Ovary (tissue), 9 donors: ENCODE results near the gene AQP3. TPM values are rescaled to one million over a fixed set of nuclear protein-coding genes. Genes with fewer than 3 reads are reported as not detected.

Experiments used
- DNase-seq, 5 donors: peaks; one replicate each; pipeline ENCODE4 v3.0.0-alpha.2; 2019 to 2020
- H3K27ac ChIP-seq, 2 donors: fragments of 200-600 bp; one replicate each; pipeline versions ENCODE4 v1.5.1 to v1.8.0; 2019 to 2022
- H3K27me3 ChIP-seq: fragments of 200-600 bp; one replicate; pipeline ENCODE4 v1.8.0; 2022
- H3K36me3 ChIP-seq: fragments of 200-600 bp; sonication (generic); one replicate; pipeline ENCODE4 v1.5.1; 2019
- H3K4me1 ChIP-seq: one replicate; pipeline ENCODE4 v1.8.1; 2013; ENCODE audit warnings: mild to moderate bottlenecking, moderate library complexity; ENCODE audit not compliant: insufficient read depth
- H3K4me3 ChIP-seq: fragments of 200-600 bp; sonication (generic); one replicate; pipeline ENCODE4 v1.5.1; 2017
- H3K9me3 ChIP-seq, 2 donors: fragments of 200-600 bp in 1 of 2; sonication (generic) in 1 of 2; one replicate each; pipeline versions ENCODE4 v1.5.1 to v1.8.1; 2013 to 2019; ENCODE audit warnings: mild to moderate bottlenecking in 1 of 2, moderate library complexity in 1 of 2
- EP300 ChIP-seq: sonication (generic); formaldehyde crosslinking; IDR thresholded peaks from one replicate; pipeline ENCODE4 v1.6.1; 2017; ENCODE audit warnings: antibody characterized with exemption
- POLR2A ChIP-seq: fragments of 450-650 bp; IDR thresholded peaks from one replicate; pipeline ENCODE4 v1.6.1; 2017; ENCODE audit warnings: antibody characterized with exemption, mild to moderate bottlenecking, moderate library complexity
- WGBS, 3 donors: extraction: QIAGEN DNeasy Blood & Tissue Kit in 1 of 3; methylation state at CpG; one replicate each; pipeline versions ENCODE4 v1.1.5 to v1.1.7; 2013 to 2017; 5-methylcytosine and 5-hydroxymethylcytosine counted together
- intact Hi-C, 4 donors: fragments of 100-400 bp; cut with DNase I; formaldehyde crosslinking; loops; one replicate each; pipeline versions ENCODE4 v1.11.0 to v1.15.1; 2022 to 2023
- polyA plus RNA-seq, 2 donors: library from polyadenylated mRNA; stranded (reverse); fragments of 200-250 nt in 1 of 2; fragments of 350-450 nt in 1 of 2; fragmentation: Illumina TruSeq in 1 of 2; extraction: RNeasy Lipid Tissue Mini Kit (QIAGEN cat#74804) in 1 of 2; gene quantifications; one replicate each; pipeline ENCODE4 v1.2.3, GENCODE V29; 2013 to 2014
- total RNA-seq, 7 donors: library from RNA; depleted of rRNA in 2 of 7; stranded (reverse); fragments of >200 nt in 2 of 7; fragmentation: NEBNext Ultra II Directional in 3 of 7; extraction: Animal tissue kit (Norgen Biotek cat#: 25700) in 3 of 7; gene quantifications; one replicate each; pipeline versions ENCODE4 v1.1.0 to v1.2.4, GENCODE V29; 2016 to 2023
- TF ChIP-seq, protein P1 (sequence below), 3 donors: fragments of 450-650 bp in 2 of 3; fragments of 200-600 bp in 1 of 3; IDR thresholded peaks; one replicate each; pipeline versions ENCODE4 v1.5.1 to v1.8.0; 2016 to 2022; ENCODE audit warnings: antibody characterized with exemption in 3 of 3, mild to moderate bottlenecking in 1 of 3
- donor health status: DM: no; HTN: no; CAD: no; lungs with moderate emphysema.
- donor health status: DM: no; HTN: no; CAD: no.
- donor health status: Bipolar disorder and iron deficiency.
- donor health status: DM: yes; HTN: yes; CAD: no.
- donor health status: DM: no; HTN: no; CAD: no.
- donor health status: DM: yes; HTN: yes; CAD: no.

Gene AQP3
- total and polyA plus RNA-seq, 9 donors: 5.6 to 47.2 (median 8.7) TPM

DNA sequence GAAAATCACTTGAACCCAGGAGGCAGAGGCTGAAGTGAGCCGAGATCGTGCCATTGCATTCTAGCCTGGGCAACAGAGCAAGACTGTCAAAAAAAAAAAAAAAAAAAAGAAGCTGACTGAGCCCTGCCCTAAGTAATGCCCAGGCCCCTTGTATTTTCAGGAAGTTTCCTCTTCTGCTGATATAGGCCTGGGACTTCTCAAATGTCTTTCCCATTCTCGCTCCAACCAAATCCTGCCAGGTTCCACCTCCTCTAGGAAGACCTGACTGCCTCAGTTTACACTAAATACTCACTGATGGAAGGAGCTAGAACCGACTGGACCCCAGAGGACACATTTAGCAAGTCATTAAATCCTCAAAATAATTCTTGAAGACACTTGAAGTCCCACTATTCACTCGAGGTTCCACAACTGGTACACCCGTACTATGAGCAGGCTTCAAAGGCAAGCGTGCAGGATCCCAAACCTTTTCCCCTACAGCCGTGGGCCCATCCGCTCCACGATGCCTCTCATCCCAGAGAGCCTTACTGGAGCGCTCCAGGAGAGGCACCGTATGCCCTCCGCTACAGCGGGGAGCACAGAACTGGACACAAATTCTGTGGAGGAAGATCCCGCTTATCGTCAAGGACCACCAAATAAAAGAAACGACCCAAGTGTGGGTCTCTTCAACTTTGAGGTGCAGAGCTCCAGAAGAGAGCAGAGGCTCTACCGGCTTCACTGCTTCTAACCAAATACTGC lies 25.7 kb upstream of the AQP3 start:
- H3K27me3 ChIP-seq: no peaks in the 10 kb centered on the region
- no peaks in the 10 kb centered on the region for H3K9me3 ChIP-seq
- 8 to 13% (median 10%) methylated on average over 18 of the region's 18 CpGs for WGBS, 3 donors
- H3K4me3 ChIP-seq: peak overlapping the region; percentile 88
- TF ChIP-seq, protein P1, sequence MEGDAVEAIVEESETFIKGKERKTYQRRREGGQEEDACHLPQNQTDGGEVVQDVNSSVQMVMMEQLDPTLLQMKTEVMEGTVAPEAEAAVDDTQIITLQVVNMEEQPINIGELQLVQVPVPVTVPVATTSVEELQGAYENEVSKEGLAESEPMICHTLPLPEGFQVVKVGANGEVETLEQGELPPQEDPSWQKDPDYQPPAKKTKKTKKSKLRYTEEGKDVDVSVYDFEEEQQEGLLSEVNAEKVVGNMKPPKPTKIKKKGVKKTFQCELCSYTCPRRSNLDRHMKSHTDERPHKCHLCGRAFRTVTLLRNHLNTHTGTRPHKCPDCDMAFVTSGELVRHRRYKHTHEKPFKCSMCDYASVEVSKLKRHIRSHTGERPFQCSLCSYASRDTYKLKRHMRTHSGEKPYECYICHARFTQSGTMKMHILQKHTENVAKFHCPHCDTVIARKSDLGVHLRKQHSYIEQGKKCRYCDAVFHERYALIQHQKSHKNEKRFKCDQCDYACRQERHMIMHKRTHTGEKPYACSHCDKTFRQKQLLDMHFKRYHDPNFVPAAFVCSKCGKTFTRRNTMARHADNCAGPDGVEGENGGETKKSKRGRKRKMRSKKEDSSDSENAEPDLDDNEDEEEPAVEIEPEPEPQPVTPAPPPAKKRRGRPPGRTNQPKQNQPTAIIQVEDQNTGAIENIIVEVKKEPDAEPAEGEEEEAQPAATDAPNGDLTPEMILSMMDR (IDR thresholded peaks at IDR 0.05): no peak
- no peak for TF ChIP-seq POLR2A
- TF ChIP-seq EP300: no peak
- peaks cover 7% of the 10 kb centered on the region for H3K4me1 ChIP-seq
- intact Hi-C loops: no loop called here
- no peak overlapping the region for H3K27ac ChIP-seq
- peak in 2 of 5 donors; percentile 26 to 38 for DNase-seq
- no peaks in the 10 kb centered on the region for H3K36me3 ChIP-seq

DNA sequence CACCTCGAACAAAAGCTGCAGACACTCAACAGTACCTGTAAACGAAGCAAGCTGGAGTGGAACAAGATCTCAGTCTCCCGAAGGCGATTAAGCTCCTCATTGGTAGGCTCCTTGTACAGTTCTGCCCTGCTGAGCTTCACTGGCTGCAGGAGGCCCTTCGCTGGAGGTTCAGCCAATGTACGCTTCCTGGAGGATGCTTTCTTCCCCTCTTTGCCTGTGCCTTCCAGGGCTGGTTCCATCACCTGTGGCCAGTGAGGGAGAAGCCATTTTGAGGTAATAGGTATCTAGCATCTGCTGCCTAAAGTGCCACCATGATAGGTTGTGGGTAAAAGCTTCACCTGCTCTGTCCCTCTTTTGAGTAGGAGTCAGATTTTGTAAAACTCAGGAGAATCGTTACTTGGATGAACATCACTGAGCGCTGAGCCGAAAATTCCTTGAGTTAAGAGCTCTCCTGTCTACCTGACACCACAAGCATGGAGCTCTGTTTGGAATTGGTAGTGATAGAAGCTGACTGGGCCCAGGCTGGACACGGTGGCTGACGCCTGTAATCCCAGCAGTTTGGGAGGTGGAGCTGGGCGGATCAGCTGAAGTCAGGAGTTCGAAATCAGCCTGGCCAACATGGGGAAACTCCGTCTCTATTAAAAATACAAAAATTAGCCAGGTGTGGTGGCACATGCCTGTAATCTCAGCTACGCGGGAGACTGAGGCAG lies 24.9 kb upstream of the AQP3 start:
- Histone ChIP-seq H3K9me3 (no peaks in the 10 kb centered on the region), H3K36me3 (no peaks in the 10 kb centered on the region), H3K4me1 (peaks cover 7% of the 10 kb centered on the region), H3K27me3 (no peaks in the 10 kb centered on the region), H3K27ac (no peak overlapping the region), H3K4me3 (peak overlapping the region; percentile 88)
- TF ChIP-seq POLR2A (no peak), EP300 (no peak)
- TF ChIP-seq, protein P1 (IDR thresholded peaks at IDR 0.05): no peak
- WGBS, 3 donors: 82 to 86% (median 82%) methylated on average over 16 of the region's 16 CpGs
- DNase-seq: peak in 2 of 5 donors; percentile 12 to 22
- intact Hi-C loops: no loop called here

DNA sequence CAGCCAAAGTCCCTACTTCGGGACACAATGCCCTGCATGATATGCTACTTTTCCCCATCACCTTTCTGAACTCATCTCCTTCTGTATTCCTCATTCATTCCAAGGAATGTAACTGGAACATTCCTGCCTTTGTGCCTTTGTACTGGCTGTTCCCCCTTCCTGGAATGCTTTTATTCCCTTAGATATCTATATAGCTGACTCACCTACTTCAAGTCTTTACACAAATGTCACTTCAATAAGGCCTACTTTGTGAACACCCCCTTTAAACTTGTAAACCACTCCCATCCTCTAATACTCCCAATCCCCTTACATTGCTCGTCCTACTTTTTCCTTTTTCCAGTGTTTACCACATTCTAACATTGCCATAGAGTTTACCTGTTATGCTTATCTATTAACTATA lies 24.0 kb upstream of the AQP3 start:
- WGBS, 3 donors: 58 to 86% (median 81%) methylated on average over 2 of the region's 2 CpGs
- Histone ChIP-seq H3K27me3 (no peaks in the 10 kb centered on the region), H3K36me3 (no peaks in the 10 kb centered on the region), H3K27ac (no peak overlapping the region), H3K4me3 (no peak overlapping the region), H3K4me1 (peaks cover 7% of the 10 kb centered on the region), H3K9me3 (no peaks in the 10 kb centered on the region)
- intact Hi-C loops: no loop called here
- TF ChIP-seq POLR2A (no peak), EP300 (no peak)
- TF ChIP-seq, protein P1 (IDR thresholded peaks at IDR 0.05): no peak
- DNase-seq: no peak

DNA sequence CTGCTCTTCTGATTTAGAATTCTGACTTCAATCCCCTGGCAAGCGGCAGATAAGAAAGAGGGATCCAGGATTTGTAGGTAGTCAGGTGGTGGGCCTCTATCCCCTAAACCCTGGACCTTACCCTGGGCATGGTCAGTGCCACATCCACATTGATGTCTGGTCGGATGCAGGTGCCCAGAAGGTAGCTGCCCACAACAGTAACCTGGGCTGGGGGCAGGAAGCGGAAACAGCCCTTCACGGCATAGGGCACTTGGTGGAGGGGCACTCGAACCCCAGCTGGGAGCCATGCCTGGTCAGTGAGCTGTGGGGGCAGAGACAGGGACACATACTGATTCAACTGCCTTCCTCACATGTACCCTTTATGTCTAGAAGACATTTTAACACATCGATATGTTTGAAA lies 22.5 kb upstream of the AQP3 start:
- DNase-seq: peak in 2 of 5 donors; percentile 10 to 32
- Histone ChIP-seq H3K27me3 (no peaks in the 10 kb centered on the region), H3K36me3 (no peaks in the 10 kb centered on the region), H3K4me3 (no peak overlapping the region), H3K9me3 (no peaks in the 10 kb centered on the region), H3K4me1 (peaks cover 7% of the 10 kb centered on the region), H3K27ac (no peak overlapping the region)
- TF ChIP-seq EP300 (no peak), POLR2A (no peak)
- TF ChIP-seq, protein P1 (IDR thresholded peaks at IDR 0.05): no peak
- 93 to 96% (median 95%) methylated on average over 6 of the region's 6 CpGs for WGBS, 3 donors
- intact Hi-C loops: loop anchor here in 3 of 4 donors (5.0 to 10.0 kb wide), 4 partner anchors 58 to 185 kb away; no protein-coding TSS in a partner anchor
